ENCODE data around the gene DYNC2H1.

Gene DYNC2H1

GRCh38 chr11:103380031-103380430, 270.8 kb downstream of the DYNC2H1 start:
- DNase-seq: no peak

GRCh38 chr11:103384652-103385051, 275.4 kb downstream of the DYNC2H1 start:
- no peak for DNase-seq

- DNase-seq: no peak
Measured at GRCh38 chr11:103395612-103396011, 286.4 kb downstream of the DYNC2H1 start.

- DNase-seq: no peak
Measured at GRCh38 chr11:103396237-103396636, 287.0 kb downstream of the DYNC2H1 start.

- no peak for DNase-seq
Measured at GRCh38 chr11:103397369-103397768, 288.1 kb downstream of the DYNC2H1 start.

GRCh38 chr11:103398829-103399228, 289.6 kb downstream of the DYNC2H1 start:
- no peak for DNase-seq

GRCh38 chr11:103406357-103406756, 297.1 kb downstream of the DYNC2H1 start:
- no peak for DNase-seq

GRCh38 chr11:103407641-103408040, 298.4 kb downstream of the DYNC2H1 start:
- no peak for DNase-seq

GRCh38 chr11:103413266-103413888, 304.2 kb downstream of the DYNC2H1 start:
- DNase-seq: no peak

- DNase-seq: no peak
Measured at GRCh38 chr11:103418014-103418413, 308.8 kb downstream of the DYNC2H1 start.

- DNase-seq: peak in 1 of 5 donors; percentile 15
Measured at GRCh38 chr11:103420593-103420992, 311.4 kb downstream of the DYNC2H1 start.

- DNase-seq: no peak
Measured at GRCh38 chr11:103433386-103434072, 324.3 kb downstream of the DYNC2H1 start.

- no peak for DNase-seq
Measured at GRCh38 chr11:103434073-103434411, 324.8 kb downstream of the DYNC2H1 start.

GRCh38 chr11:103436131-103436770, 327.0 kb downstream of the DYNC2H1 start:
- DNase-seq: no peak

GRCh38 chr11:103441021-103441420, 331.8 kb downstream of the DYNC2H1 start:
- DNase-seq: no peak

- DNase-seq: no peak
Measured at GRCh38 chr11:103448966-103449365, 339.7 kb downstream of the DYNC2H1 start.

- DNase-seq: no peak
Measured at GRCh38 chr11:103450241-103450640, 341.0 kb downstream of the DYNC2H1 start.

- no peak for DNase-seq
Measured at GRCh38 chr11:103453126-103453525, 343.9 kb downstream of the DYNC2H1 start.

GRCh38 chr11:103453915-103454709, 344.9 kb downstream of the DYNC2H1 start:
- no peak for DNase-seq

- no peak for DNase-seq
Measured at GRCh38 chr11:103464420-103464819, 355.2 kb downstream of the DYNC2H1 start.

- DNase-seq: no peak
Measured at GRCh38 chr11:103465555-103466140, 356.4 kb downstream of the DYNC2H1 start.

- DNase-seq: no peak
Measured at GRCh38 chr11:103471546-103471945, 362.3 kb downstream of the DYNC2H1 start.

GRCh38 chr11:103476874-103477273, 367.6 kb downstream of the DYNC2H1 start:
- DNase-seq: no peak
